GM20431 (cell line): ENCODE results near the gene ZDHHC12.

Experiments
- in situ Hi-C: fragments of 300-500 bp; cut with MseI, MboI; formaldehyde crosslinking; loops from one replicate; pipeline ENCODE4 v1.15.0; 2020; ENCODE audit warnings: low sequenced_read_pairs; ENCODE audit not compliant: unreplicated experiment

The ZDHHC12 gene

GRCh38 chr9:128731093-128731492, 7.2 kb upstream of the ZDHHC12 start:
- in situ Hi-C loops: no loop called here

GRCh38 chr9:128729766-128730517, 6.0 kb upstream of the ZDHHC12 start:
- in situ Hi-C loops: no loop called here

GRCh38 chr9:128729302-128729701, 5.4 kb upstream of the ZDHHC12 start:
- in situ Hi-C loops: no loop called here

- in situ Hi-C loops: no loop called here
Observed at GRCh38 chr9:128728298-128728697, 4.4 kb upstream of the ZDHHC12 start.

- in situ Hi-C loops: no loop called here
Observed at GRCh38 chr9:128727640-128728248, 3.8 kb upstream of the ZDHHC12 start.

GRCh38 chr9:128724744-128725211, 851 bp upstream of the ZDHHC12 start:
- in situ Hi-C loops: no loop called here

- in situ Hi-C loops: no loop called here
Observed at GRCh38 chr9:128723352-128723865, 518 bp downstream of the ZDHHC12 start.

- in situ Hi-C loops: no loop called here
Observed at GRCh38 chr9:128722380-128723351, 1.3 kb downstream of the ZDHHC12 start.

- in situ Hi-C loops: no loop called here
Observed at GRCh38 chr9:128721487-128722010, 2.4 kb downstream of the ZDHHC12 start.

- in situ Hi-C loops: no loop called here
Observed at GRCh38 chr9:128720841-128721486, 3.0 kb downstream of the ZDHHC12 start.

- in situ Hi-C loops: no loop called here
Observed at GRCh38 chr9:128719919-128720605, 3.9 kb downstream of the ZDHHC12 start.

- in situ Hi-C loops: no loop called here
Observed at GRCh38 chr9:128718475-128718874, 5.5 kb downstream of the ZDHHC12 start.

GRCh38 chr9:128718047-128718446, 5.9 kb downstream of the ZDHHC12 start:
- in situ Hi-C loops: no loop called here

GRCh38 chr9:128716581-128717254, 7.2 kb downstream of the ZDHHC12 start:
- in situ Hi-C loops: no loop called here

- in situ Hi-C loops: no loop called here
Observed at GRCh38 chr9:128715436-128715750, 8.5 kb downstream of the ZDHHC12 start.

- in situ Hi-C loops: no loop called here
Observed at GRCh38 chr9:128714586-128715435, 9.1 kb downstream of the ZDHHC12 start.

GRCh38 chr9:128713941-128714573, 9.9 kb downstream of the ZDHHC12 start:
- in situ Hi-C loops: no loop called here
